HL-60 (cell line): ENCODE measurements around the gene MAP6.

Experiments used
- DNase-seq, 2 experiments: peaks; one replicate each; pipeline ENCODE4 v3.0.0-alpha.2; 2010 to 2020; ENCODE audit warnings: low read depth in 1 of 2, low spot score in 1 of 2
- H3K27ac ChIP-seq: fragments of 250-450 bp; sonication (Bioruptor Pico); replicated peaks from 2 replicates; pipeline ENCODE4 v1.5.1; 2020; ENCODE audit warnings: mild to moderate bottlenecking, moderate library complexity
- H3K27me3 ChIP-seq: fragments of 250-450 bp; sonication (Bioruptor Pico); 2 replicates; pipeline ENCODE4 v1.5.1; 2021; ENCODE audit warnings: mild to moderate bottlenecking, moderate library complexity; ENCODE audit not compliant: insufficient read depth, poor library complexity, severe bottlenecking
- H3K4me3 ChIP-seq: replicated peaks from 2 replicates; pipeline ENCODE4 v1.5.1; 2011; ENCODE audit warnings: mild to moderate bottlenecking, control low read depth, low read length; ENCODE audit not compliant: insufficient read depth
- CTCF ChIP-seq: IDR thresholded peaks from one replicate; pipeline ENCODE4 v1.5.1; 2011; ENCODE audit warnings: low read length, control low read depth, inconsistent platforms; ENCODE audit not compliant: insufficient read depth
- SPI1 ChIP-seq: IDR thresholded peaks from 2 replicates; pipeline ENCODE4 v1.6.1; 2012; ENCODE audit warnings: low read depth, mild to moderate bottlenecking, borderline replicate concordance

The MAP6 gene

GRCh38 chr11:75537740-75538139 lies 131.1 kb downstream of the MAP6 start:
- TF ChIP-seq SPI1 (no peak), CTCF (no peak)
- Histone ChIP-seq H3K27ac (no peak overlapping the region), H3K27me3 (peaks cover 3% of the 10 kb centered on the region), H3K4me3 (no peak overlapping the region)
- no peak for DNase-seq
